Middle frontal gyrus (tissue), 1 donor: ENCODE measurements around the gene NPY1R.

Experiments used
- DNase-seq: peaks from one replicate; pipeline ENCODE4 v3.0.0-alpha.2; 2015; ENCODE audit warnings: low spot score; ENCODE audit errors: extremely low spot score

The NPY1R gene

DNA sequence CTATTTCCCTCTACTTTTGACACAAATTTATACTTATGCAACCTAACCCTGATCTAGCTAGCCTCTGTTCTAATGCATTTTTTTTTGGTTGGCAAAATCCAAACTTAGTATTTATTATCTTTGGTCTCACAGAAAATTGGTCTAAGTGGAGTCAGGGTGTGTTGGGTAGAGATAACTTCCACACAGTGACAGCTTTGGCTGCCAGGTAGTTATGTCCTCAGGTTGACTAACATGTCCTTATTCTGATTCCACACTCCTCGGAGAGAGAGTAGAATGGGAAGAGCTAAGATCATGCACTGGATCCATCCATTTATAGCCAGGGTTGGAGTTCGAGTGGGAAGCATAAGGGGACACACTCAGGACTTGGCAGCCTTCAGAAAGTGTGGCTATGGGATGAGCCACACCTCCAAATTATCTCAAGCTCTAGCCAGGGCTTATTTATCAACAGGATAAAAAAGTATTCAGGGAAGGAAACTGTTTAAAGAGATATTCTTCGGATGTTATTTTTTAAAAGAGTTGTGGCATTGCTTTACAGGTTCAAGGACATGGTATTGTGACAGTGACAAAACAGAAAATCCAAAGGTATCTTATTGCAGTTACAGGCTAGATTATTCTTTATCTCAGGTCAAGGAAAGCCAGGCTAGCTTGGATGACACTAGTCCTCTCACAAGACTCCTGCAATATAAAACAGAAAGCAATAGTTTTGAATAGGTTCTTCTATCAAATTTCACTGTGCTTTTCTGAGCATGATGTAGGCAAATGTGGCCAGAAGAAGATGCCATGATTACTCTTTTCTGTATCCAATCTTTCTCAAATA lies 51.5 kb downstream of the NPY1R start:
- DNase-seq, result no peak

DNA sequence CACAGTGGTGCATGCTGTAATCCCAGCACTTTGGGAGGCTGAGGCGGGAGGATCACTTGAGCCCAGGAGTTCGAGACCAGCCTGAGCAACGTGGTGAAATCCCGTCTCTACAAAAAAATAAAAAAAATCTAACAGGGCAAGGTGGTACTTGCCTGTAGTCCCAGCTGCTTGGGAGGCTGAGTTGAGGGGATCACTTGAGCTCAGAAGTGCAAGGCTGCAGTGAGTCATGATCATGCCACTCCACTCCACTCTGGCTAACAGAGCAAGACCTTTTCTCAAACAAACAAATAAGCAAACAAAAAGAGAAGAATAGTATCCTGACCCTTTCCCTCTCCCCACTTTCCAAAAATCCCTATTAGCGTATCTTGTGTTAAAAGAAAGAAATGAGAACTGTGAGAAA lies 52.7 kb downstream of the NPY1R start:
- no peak for DNase-seq

DNA sequence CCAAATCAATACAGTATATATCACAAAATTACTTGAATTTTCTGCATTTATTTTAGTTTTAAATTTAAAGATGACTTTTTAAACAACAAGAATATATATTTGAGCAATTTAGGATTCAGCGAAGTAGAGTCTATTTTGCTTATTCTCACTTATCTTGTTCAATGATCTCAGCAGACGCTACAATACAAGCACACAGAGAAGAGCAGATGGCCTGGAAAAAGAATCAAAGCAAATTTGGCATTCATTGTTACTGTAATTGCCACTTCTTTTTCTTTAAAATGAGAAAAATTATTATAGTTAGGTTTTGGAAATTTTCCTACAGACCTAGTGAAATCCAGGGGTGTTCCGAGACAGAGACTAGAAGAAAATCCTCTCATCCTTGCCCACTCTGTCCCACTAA lies 57.5 kb downstream of the NPY1R start:
- no peak for DNase-seq
